Panc1 (cell line): ENCODE results near the gene COG7. TPM values are rescaled to one million over a fixed set of nuclear protein-coding genes. Genes with fewer than 3 reads are reported as not detected.

Experiments used
- ATAC-seq: fragments of 200-7000 bp; cut with Tn5 transposase; 2 replicates; pipeline ENCODE4 v1.9.1; 2020; ENCODE audit warnings: mild to moderate bottlenecking, moderate library complexity
- BruUV-seq: library from RNA; stranded (reverse); fragments of 400-500 nt; replicated peaks from 2 replicates; lab custom pipeline; 2021; lab: Mats Ljungman, UMichigan
- CTCF ChIA-PET: fragments of 300-600 bp; sonication (Branson Sonifier 250); formaldehyde crosslinking; loops from one replicate; lab custom pipeline; 2022; ENCODE audit warnings: antibody characterized with exemption; lab: Charles Lee
- POLR2A ChIA-PET: fragments of 300-600 bp; sonication (Branson Sonifier 250); formaldehyde crosslinking; loops from one replicate; lab custom pipeline; 2022; ENCODE audit warnings: antibody characterized with exemption; lab: Charles Lee
- DNase-seq: peaks from one replicate; pipeline ENCODE4 v3.0.0-alpha.2; 2010; ENCODE audit warnings: low read depth, low spot score
- H3K27ac ChIP-seq: 2 replicates; pipeline ENCODE4 v1.5.1; 2011; ENCODE audit warnings: mild to moderate bottlenecking, low read length, inconsistent platforms
- H3K27me3 ChIP-seq: fragments of 200-500 bp; sonication (Bioruptor generic); 2 replicates; pipeline ENCODE4 v1.6.0; 2014; ENCODE audit warnings: low read length, inconsistent platforms; ENCODE audit not compliant: control insufficient read depth, insufficient read depth
- H3K36me3 ChIP-seq: fragments of 200-500 bp; sonication (Bioruptor generic); 2 replicates; pipeline ENCODE4 v1.5.1; 2014; ENCODE audit warnings: inconsistent platforms, mild to moderate bottlenecking, low read length, moderate library complexity; ENCODE audit not compliant: control insufficient read depth, insufficient read depth
- H3K4me1 ChIP-seq: 2 replicates; pipeline ENCODE4 v1.5.1; 2011; ENCODE audit warnings: inconsistent platforms, mild to moderate bottlenecking, low read length, moderate library complexity; ENCODE audit not compliant: control insufficient read depth, insufficient read depth
- H3K4me3 ChIP-seq, 2 experiments: 2 replicates each; pipeline ENCODE4 v1.5.1; 2011 to 2012; ENCODE audit warnings: low read depth in 2 of 2, low read length in 2 of 2, mild to moderate bottlenecking in 2 of 2, inconsistent platforms in 1 of 2, moderate library complexity in 1 of 2
- H3K9me3 ChIP-seq: fragments of 200-500 bp; sonication (Bioruptor generic); 2 replicates; pipeline ENCODE4 v1.5.1; 2014; ENCODE audit warnings: low read depth, mild to moderate bottlenecking, inconsistent platforms, low read length, moderate library complexity; ENCODE audit not compliant: control insufficient read depth, insufficient read depth
- POLR2AphosphoS5 ChIP-seq: IDR thresholded peaks from 2 replicates; pipeline ENCODE4 v1.6.1; 2012; ENCODE audit warnings: mild to moderate bottlenecking, low read depth, low read length, moderate library complexity
- SIN3A ChIP-seq: IDR thresholded peaks from 2 replicates; pipeline ENCODE4 v1.6.1; 2012; ENCODE audit warnings: low read depth, mild to moderate bottlenecking, low read length, moderate library complexity, borderline replicate concordance; ENCODE audit not compliant: insufficient read depth
- TCF7L2 ChIP-seq: IDR thresholded peaks from 2 replicates; pipeline ENCODE4 v1.6.1; 2011; ENCODE audit warnings: mild to moderate bottlenecking, low read depth, low read length, inconsistent platforms
- in situ Hi-C: cut with HindIII; loops from 2 replicates; pipeline ENCODE4 v1.10.0; 2016; ENCODE audit warnings: low sequenced_read_pairs, low pct_unique_long_range_greater_than_20kb
- intact Hi-C: fragments of 100-400 bp; cut with micrococcal nuclease; formaldehyde crosslinking; loops from one replicate; pipeline ENCODE4 v1.10.0; 2022; ENCODE audit not compliant: unreplicated experiment
- total RNA-seq: library from RNA; stranded (reverse); gene quantifications from one replicate; pipeline ENCODE4 v1.2.1, GENCODE V29; 2021; ENCODE audit not compliant: unreplicated experiment
- TF ChIP-seq, protein P1 (sequence below): fragments of 450-650 bp; IDR thresholded peaks from 2 replicates; pipeline ENCODE4 v1.5.1; 2017; ENCODE audit warnings: mild to moderate bottlenecking
- TF ChIP-seq, protein P2 (sequence below), 2 experiments: IDR thresholded peaks; 2 replicates each; pipeline ENCODE4 v1.6.1; 2011 to 2012; ENCODE audit warnings: low read depth in 2 of 2, control low read depth in 1 of 2, low read length in 1 of 2, mild to moderate bottlenecking in 1 of 2, moderate library complexity in 1 of 2; ENCODE audit not compliant: insufficient read depth in 1 of 2

The COG7 gene
- total RNA-seq, 1 experiment from 2014 or later: 25.3 TPM

DNA sequence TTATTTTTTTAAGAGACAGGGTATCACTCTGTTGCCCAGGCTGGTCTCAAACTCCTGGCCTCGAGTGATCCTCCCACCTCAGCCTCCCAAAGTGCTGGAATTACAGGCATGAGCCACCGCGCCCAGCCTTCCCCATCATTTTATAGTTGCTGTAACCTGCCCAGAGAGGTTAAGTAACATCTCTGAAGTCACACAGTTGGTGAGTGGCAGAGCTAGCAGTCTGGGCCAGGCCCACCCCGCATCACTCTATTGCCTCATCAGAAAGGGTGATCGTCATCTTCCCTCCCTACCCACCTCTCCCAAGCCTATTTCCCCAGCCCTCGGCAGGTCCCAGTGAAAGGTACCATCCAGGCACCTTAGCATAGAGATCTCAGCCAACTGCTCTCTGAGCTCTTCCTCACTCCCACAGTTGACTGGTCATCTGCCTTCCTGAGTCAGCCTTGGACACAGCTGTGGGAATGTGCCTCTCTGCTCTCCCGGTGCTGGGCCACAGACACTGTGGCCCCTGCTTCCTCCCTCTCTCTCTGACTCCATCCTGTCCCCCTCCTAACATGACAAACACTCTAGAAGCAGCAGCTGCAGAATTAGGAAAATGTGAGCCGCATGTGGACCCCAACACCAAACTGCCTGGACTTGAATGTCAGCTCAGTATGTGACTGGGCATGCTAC lies 93.8 kb downstream of the COG7 start:
- intact Hi-C loops: no loop called here
- Histone ChIP-seq H3K4me1 (peaks cover 18% of the 10 kb centered on the region), H3K27ac (no peak overlapping the region), H3K4me3 (no peak overlapping the region), H3K36me3 (no peaks in the 10 kb centered on the region), H3K27me3 (no peaks in the 10 kb centered on the region), H3K9me3 (no peaks in the 10 kb centered on the region)
- in situ Hi-C loops: no loop called here
- TF ChIP-seq SIN3A (no peak), POLR2AphosphoS5 (no peak), TCF7L2 (no peak)
- TF ChIP-seq, protein P1, sequence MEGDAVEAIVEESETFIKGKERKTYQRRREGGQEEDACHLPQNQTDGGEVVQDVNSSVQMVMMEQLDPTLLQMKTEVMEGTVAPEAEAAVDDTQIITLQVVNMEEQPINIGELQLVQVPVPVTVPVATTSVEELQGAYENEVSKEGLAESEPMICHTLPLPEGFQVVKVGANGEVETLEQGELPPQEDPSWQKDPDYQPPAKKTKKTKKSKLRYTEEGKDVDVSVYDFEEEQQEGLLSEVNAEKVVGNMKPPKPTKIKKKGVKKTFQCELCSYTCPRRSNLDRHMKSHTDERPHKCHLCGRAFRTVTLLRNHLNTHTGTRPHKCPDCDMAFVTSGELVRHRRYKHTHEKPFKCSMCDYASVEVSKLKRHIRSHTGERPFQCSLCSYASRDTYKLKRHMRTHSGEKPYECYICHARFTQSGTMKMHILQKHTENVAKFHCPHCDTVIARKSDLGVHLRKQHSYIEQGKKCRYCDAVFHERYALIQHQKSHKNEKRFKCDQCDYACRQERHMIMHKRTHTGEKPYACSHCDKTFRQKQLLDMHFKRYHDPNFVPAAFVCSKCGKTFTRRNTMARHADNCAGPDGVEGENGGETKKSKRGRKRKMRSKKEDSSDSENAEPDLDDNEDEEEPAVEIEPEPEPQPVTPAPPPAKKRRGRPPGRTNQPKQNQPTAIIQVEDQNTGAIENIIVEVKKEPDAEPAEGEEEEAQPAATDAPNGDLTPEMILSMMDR: no peak
- TF ChIP-seq, protein P2, sequence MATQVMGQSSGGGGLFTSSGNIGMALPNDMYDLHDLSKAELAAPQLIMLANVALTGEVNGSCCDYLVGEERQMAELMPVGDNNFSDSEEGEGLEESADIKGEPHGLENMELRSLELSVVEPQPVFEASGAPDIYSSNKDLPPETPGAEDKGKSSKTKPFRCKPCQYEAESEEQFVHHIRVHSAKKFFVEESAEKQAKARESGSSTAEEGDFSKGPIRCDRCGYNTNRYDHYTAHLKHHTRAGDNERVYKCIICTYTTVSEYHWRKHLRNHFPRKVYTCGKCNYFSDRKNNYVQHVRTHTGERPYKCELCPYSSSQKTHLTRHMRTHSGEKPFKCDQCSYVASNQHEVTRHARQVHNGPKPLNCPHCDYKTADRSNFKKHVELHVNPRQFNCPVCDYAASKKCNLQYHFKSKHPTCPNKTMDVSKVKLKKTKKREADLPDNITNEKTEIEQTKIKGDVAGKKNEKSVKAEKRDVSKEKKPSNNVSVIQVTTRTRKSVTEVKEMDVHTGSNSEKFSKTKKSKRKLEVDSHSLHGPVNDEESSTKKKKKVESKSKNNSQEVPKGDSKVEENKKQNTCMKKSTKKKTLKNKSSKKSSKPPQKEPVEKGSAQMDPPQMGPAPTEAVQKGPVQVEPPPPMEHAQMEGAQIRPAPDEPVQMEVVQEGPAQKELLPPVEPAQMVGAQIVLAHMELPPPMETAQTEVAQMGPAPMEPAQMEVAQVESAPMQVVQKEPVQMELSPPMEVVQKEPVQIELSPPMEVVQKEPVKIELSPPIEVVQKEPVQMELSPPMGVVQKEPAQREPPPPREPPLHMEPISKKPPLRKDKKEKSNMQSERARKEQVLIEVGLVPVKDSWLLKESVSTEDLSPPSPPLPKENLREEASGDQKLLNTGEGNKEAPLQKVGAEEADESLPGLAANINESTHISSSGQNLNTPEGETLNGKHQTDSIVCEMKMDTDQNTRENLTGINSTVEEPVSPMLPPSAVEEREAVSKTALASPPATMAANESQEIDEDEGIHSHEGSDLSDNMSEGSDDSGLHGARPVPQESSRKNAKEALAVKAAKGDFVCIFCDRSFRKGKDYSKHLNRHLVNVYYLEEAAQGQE (IDR thresholded peaks at IDR 0.05; ENCODE audit: insufficient read depth in 1 of 2, low read depth in 2 of 2, low read length in 1 of 2): no peak
- DNase-seq (no peak), ATAC-seq (no peak)
- CTCF ChIA-PET: interaction anchor here (0.6 kb wide), 1 partner anchor 73 kb away, joined by 3 read pairs; no protein-coding TSS in a partner anchor
- POLR2A ChIA-PET: interaction anchor here (0.6 kb wide), 1 partner anchor 198 kb away, joined by 5 read pairs; the partner anchor contains the start of genes EARS2 and UBFD1
- no TSS peak for BruUV-seq

DNA sequence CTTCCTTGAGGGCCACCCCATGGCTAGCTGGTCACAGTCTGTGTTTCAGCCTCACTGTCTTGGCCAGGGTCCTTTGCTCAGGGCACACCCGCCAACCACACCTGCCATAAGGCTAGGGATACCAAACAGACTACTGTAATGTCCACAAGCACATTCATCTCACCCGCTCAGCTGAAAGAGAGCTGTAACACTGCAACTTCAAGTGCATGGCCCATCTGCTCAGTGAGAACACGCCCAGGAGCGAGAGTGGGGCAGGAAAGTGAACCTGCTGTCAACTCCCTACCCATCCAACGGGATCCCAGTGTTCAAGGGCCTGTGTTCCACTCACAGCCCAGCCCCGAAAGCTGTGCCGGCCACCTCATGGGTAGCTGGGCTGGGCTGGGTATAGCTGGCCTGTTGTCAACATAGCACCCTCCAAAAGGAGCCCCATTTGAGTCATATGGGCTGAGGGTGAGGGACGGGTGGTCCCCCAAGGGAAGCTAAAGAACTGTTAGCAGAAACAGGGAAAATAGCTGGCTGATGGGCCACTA lies 95.2 kb downstream of the COG7 start:
- intact Hi-C loops: no loop called here
- TF ChIP-seq, protein P1: no peak
- TF ChIP-seq POLR2AphosphoS5 (no peak), TCF7L2 (no peak), SIN3A (no peak)
- TF ChIP-seq, protein P2 (IDR thresholded peaks at IDR 0.05; ENCODE audit: insufficient read depth in 1 of 2, low read depth in 2 of 2, low read length in 1 of 2): no peak
- BruUV-seq: no TSS peak
- ChIA-PET POLR2A (no interaction called here), CTCF (no interaction called here)
- ATAC-seq (no peak), DNase-seq (no peak)
- Histone ChIP-seq H3K4me3 (no peak overlapping the region), H3K4me1 (peaks cover 14% of the 10 kb centered on the region), H3K9me3 (no peaks in the 10 kb centered on the region), H3K36me3 (no peaks in the 10 kb centered on the region), H3K27ac (no peak overlapping the region), H3K27me3 (no peaks in the 10 kb centered on the region)
- in situ Hi-C loops: no loop called here
